Motor neuron (in vitro differentiated cells): Measurements from ENCODE around the gene SEMA5B. TPM values are rescaled to one million over a fixed set of nuclear protein-coding genes. Genes with fewer than 3 reads are reported as not detected.

ENCODE experiments used
- ATAC-seq, 8 experiments: fragments of 200-7000 bp; cut with Tn5 transposase; replicated peaks in 6 of 8; 2 replicates each; pipeline ENCODE4 v1.8.0; 2021; ENCODE audit warnings: mild to moderate bottlenecking in 8 of 8, moderate library complexity in 8 of 8
- H3K27ac ChIP-seq, 2 donors: fragments of 250-450 bp; sonication (Bioruptor Pico); 2 replicates each; pipeline ENCODE4 v1.9.0; 2021; ENCODE audit warnings: antibody characterized with exemption in 2 of 2, mild to moderate bottlenecking in 2 of 2, moderate library complexity in 1 of 2
- H3K4me1 ChIP-seq, 2 donors: fragments of 250-450 bp; sonication (Bioruptor Pico); replicated peaks in 1 of 2; 2 replicates each; pipeline ENCODE4 v1.6.1; 2021; ENCODE audit warnings: antibody characterized with exemption in 2 of 2, mild to moderate bottlenecking in 2 of 2, moderate library complexity in 1 of 2
- H3K4me3 ChIP-seq, 5 donors: fragments of 250-450 bp; sonication (Bioruptor Pico); 2 replicates each; pipeline ENCODE4 v1.9.0; 2021; ENCODE audit warnings: antibody characterized with exemption in 5 of 5, mild to moderate bottlenecking in 5 of 5, moderate library complexity in 4 of 5
- WGBS, 10 experiments: fragments of 450-650 bp; shearing (Covaris generic); methylation state at CpG; one replicate each; pipeline ENCODE4 v1.0.0; 2022; 5-methylcytosine and 5-hydroxymethylcytosine counted together
- in situ Hi-C, 9 experiments: fragments of 400-800 bp; cut with MboI; loops; one replicate each; pipeline ENCODE4 v1.15.0; 2021; ENCODE audit warnings: low sequenced_read_pairs in 9 of 9, low pct_unique_long_range_greater_than_20kb in 2 of 9; ENCODE audit not compliant: unreplicated experiment in 9 of 9
- total RNA-seq, 8 experiments: library from RNA; unstranded; fragments of 300-600 nt; gene quantifications; 2 replicates each; pipeline versions ENCODE4 v1.2.3 to v1.2.4, GENCODE V29; 2022

Gene SEMA5B
- total RNA-seq, 8 experiments from 2014 or later, result 0.38 to 34.5 (median 21.4) TPM

DNA sequence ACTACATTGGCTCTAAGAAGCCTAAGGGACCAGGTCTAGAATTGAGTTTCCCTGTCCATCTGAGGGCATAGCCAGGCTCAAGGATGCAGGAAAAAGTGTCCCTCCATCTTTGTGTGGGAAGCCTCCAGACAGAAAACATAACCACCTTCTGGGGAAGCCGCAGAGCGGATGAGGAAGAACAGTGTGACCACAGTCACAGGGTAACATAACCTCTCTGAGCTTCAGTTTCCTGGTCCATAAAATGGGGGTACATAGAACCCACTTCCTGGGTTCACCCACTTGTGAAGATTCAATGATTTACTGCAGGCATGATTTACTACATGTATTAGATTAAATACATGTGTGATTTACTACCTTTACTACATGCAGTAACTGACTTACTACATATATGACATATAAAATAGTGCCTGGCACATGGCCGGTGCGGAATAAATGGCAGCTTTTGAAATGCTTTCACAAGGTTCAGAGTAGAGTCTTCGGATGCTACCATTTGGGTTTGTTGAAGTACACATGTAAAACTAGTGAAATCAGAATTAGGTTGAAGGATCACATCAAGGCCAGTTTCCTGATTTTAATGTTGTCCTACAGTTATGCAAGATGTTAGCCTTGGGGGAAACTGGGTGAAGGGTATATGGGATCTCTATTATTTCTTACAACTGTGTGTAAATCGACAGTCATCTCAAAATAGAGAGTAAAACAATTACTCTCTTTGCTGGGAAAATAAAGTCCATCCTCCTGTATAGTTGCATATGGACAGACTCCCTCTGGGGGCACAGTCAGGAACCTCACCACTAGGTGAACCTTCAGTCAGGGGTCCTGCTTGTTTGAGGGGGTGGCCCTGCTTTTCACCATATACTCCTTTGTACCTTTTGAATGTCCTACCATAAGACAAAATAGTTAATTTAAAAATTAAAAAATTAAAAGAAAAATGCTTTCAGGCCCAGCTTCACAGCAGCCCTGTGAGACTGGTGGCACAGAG lies 86.0 kb downstream of the SEMA5B start:
- ATAC-seq, result no peak
- Histone ChIP-seq H3K27ac (peak overlapping the region in 1 of 2 donors; percentile 62), H3K4me3 (no peak overlapping the region), H3K4me1 (peaks cover 30 to 40% of the 10 kb centered on the region in 2 donors)
- in situ Hi-C loops, result loop anchor here in 3 of 9 experiments (10.0 to 25.0 kb wide), 2 partner anchors 83 to 96 kb away; partner anchors contain the start of gene SEMA5B (in 3 of the 3)
- 78 to 100% (median 89%) methylated on average over 3 to 6 of the region's 6 CpGs; no CpG with 5 or more reads in 1 of the 10 experiments for WGBS, 10 experiments

DNA sequence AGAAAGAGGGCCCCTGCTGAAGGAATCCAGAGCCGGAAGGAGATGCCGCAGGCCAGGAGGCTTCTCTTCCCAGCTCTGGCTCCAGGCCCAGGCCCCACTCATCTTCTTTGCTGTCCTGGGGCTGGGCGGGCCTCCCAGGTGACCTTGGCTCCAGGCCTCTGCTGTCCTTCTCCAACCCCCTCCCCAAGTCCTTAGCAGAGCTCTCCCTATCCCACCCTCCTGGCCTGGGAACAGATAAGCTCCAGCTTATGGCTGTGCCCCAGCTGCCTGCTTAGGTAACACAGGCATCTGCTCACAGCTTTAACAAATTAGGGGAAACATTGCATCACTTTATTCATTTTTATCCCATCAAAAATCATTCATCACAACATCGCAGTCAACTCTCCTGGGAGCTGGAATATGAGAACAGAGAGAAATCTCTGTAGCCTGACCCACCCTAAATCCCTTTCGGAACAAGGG lies 86.9 kb downstream of the SEMA5B start:
- in situ Hi-C loops, result loop anchor here in 3 of 9 experiments (10.0 to 25.0 kb wide), 2 partner anchors 84 to 97 kb away; partner anchors contain the start of gene SEMA5B (in 3 of the 3)
- peak overlapping the region in 1 of 2 donors; percentile 62 for H3K27ac ChIP-seq
- 0 to 100% (median 45%) methylated on average over 1 to 3 of the region's 5 CpGs; no CpG with 5 or more reads in 2 of the 10 experiments for WGBS, 10 experiments
- H3K4me1 ChIP-seq, result peaks cover 35 to 36% of the 10 kb centered on the region in 2 donors
- peak in 7 of 8 experiments; percentile 3 to 73 (median 38) for ATAC-seq
- no peak overlapping the region for H3K4me3 ChIP-seq

DNA sequence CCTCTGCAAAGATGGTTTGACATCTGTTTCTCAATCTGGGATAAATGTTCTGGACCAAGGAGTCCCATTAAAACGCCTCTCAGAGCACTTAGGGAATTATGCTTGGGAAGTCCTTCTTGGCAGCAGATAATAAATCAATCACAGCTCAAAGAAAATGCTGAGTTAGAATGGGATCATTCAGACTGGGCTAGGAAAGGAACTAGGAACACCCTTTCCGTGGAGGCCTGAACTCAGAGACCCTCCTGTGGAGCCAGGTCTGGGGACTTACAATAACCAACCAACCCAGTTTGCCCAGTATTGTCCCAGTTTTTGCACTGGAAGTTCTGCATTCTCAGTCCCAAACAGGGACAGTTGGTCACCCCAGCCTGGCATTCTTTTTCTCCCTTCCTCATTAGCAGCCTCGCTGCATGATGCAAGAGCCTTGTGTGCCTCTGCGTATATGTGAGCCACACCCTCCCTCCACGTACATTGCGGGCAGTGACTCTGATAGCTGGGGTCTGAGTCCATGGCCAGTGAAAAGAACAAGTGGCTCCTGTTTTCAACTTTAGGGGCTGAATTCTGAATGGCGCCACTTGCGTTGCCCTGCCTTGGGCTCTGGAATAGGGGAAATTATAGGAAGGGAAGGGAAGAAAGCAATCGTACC lies 88.7 kb downstream of the SEMA5B start:
- ATAC-seq, result peak in 6 of 8 experiments; percentile 16 to 49 (median 38)
- Histone ChIP-seq H3K27ac (no peak overlapping the region), H3K4me1 (peaks cover 20 to 22% of the 10 kb centered on the region in 2 donors), H3K4me3 (no peak overlapping the region)
- in situ Hi-C loops, result loop anchor here in 1 of 9 experiments (25.0 kb wide), 1 partner anchor 98 kb away; the partner anchor contains the start of gene SEMA5B
- WGBS, 10 experiments, result 45 to 90% (median 85%) methylated on average over 2 to 8 of the region's 9 CpGs; no CpG with 5 or more reads in 1 of the 10 experiments

DNA sequence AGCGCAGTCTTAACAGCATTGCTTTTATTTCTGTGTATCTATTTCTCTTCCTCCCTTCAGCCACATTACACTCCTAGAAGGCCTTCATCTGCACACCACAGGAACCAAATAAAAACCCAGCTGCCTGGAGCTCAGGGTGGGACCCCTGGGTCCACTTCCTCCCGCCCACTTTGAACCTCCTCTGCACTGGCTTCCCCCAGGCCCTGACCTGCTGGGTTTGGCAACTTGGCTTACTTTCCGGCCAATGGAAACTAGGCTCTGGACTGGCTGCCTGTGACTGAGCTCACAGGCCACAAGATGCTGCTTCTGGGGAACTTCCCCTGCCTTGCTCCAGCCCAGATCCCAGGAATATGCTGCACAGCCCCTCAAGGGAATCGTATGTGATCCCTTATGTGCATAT lies 89.8 kb downstream of the SEMA5B start:
- Histone ChIP-seq H3K27ac (no peak overlapping the region), H3K4me1 (peaks cover 17 to 20% of the 10 kb centered on the region in 2 donors), H3K4me3 (no peak overlapping the region)
- in situ Hi-C loops, result loop anchor here in 1 of 9 experiments (25.0 kb wide), 1 partner anchor 100 kb away; the partner anchor contains the start of gene SEMA5B
- WGBS, 10 experiments, result 0 to 100% (median 83%) methylated on average over 1 to 3 of the region's 4 CpGs; no CpG with 5 or more reads in 1 of the 10 experiments
- ATAC-seq, result peak in 3 of 8 experiments; percentile 4 to 19 (median 11)

DNA sequence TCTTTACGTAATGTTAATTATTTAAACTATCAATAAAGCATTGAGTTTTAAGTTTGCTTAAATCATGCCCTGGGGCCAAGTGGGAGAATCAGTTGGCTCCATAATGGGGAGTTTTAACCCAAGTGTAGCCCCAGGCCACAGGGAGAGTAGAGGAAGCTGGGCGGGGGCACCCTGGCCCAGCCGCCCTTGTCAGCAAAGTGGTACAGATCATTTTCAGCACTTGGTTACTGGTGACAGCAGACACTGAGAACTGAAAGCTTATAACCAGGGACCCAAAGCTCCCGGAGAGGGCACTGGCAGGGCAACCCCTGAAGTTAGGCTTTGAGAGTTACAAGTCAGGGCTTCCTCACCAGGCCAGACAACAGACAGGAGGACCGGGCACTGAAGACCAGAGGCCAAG lies 90.6 kb downstream of the SEMA5B start:
- Histone ChIP-seq H3K4me1 (peaks cover 17 to 20% of the 10 kb centered on the region in 2 donors), H3K4me3 (no peak overlapping the region), H3K27ac (no peak overlapping the region)
- 20 to 100% (median 68%) methylated on average over 1 to 4 of the region's 5 CpGs; no CpG with 5 or more reads in 3 of the 10 experiments for WGBS, 10 experiments
- peak in 2 of 8 experiments; percentile 4 to 56 for ATAC-seq
- in situ Hi-C loops, result loop anchor here in 1 of 9 experiments (25.0 kb wide), 1 partner anchor 100 kb away; the partner anchor contains the start of gene SEMA5B

GRCh38 chr3:122936335-122936734 lies 91.2 kb downstream of the SEMA5B start:
- in situ Hi-C loops, result loop anchor here in 1 of 9 experiments (25.0 kb wide), 1 partner anchor 101 kb away; the partner anchor contains the start of gene SEMA5B
- no peak overlapping the region for H3K4me3 ChIP-seq

DNA sequence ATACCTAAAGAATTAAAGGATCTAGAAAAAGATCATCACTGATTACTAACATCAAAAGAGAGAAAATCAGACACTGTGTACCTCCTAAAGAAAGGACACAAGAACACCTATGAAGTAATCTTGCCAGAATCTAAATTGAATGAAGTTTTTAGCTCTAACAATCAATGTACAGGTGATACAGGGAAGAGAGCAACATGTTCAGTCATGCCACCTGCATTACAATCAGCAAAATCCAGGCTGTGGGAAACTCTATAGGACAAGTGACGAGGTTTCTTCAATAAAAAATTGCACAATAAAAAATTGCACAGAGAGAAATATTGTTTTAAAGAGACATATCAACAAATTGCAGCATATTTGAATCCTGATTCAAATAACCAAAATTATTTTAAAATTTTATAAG lies 93.3 kb downstream of the SEMA5B start:
- Histone ChIP-seq H3K27ac (no peak overlapping the region), H3K4me1 (peaks cover 15 to 23% of the 10 kb centered on the region in 2 donors), H3K4me3 (no peak overlapping the region)
- 83 to 100% (median 100%) methylated on average over 1 of the region's 1 CpG; no CpG with 5 or more reads in 2 of the 10 experiments for WGBS, 10 experiments
- no peak for ATAC-seq
- in situ Hi-C loops, result loop anchor here in 1 of 9 experiments (25.0 kb wide), 1 partner anchor 103 kb away; the partner anchor contains the start of gene SEMA5B

More at GRCh38 chr3:122936335-122936734, 91.2 kb downstream of the SEMA5B start:
- ATAC-seq, result peak in 1 of 8 experiments; percentile 57
- H3K4me1 ChIP-seq, result peaks cover 17 to 20% of the 10 kb centered on the region in 2 donors
- H3K27ac ChIP-seq, result peak overlapping the region in 1 of 2 donors; percentile 8
- 60 to 100% (median 77%) methylated on average over 1 to 6 of the region's 9 CpGs; no CpG with 5 or more reads in 4 of the 10 experiments for WGBS, 10 experiments

DNA sequence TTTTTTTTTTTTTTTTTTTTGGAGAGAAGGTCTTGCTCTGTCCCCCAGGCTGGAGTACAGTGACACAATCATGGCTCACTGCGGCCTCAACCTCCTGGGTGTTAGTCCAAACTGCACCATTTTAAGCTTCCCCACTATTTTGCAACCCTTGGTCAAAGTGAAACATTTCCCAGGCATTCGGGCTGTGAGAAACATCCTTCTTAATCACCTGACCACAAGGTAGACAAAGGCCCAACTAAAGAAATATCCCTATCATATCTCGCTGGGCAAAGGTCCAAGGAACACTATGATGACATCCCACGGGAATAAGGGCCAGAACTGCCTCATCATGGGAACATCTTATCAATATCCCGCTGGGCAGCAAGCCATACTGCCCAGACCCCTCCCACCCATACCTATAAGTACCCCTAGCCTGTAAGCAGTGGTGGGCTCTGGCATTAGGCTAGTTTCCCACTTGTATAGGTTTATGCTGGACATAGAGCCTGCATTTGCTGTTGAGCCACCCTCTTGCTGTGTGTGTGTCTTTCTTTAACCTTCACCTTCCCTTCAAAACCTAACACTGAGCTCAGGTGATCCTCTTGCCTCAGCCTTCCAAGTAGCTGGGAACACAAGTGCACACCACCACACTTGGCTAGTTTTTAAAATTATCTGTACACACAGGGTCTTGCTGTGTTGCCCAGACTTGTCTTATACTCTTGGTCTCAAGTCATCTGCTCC lies 95.2 kb downstream of the SEMA5B start:
- peaks cover 12 to 20% of the 10 kb centered on the region in 2 donors for H3K4me1 ChIP-seq
- H3K4me3 ChIP-seq, result no peak overlapping the region
- in situ Hi-C loops, result loop anchor here in 1 of 9 experiments (25.0 kb wide), 1 partner anchor 105 kb away; the partner anchor contains the start of gene SEMA5B
- 43 to 100% (median 100%) methylated on average over 1 to 4 of the region's 5 CpGs; no CpG with 5 or more reads in 1 of the 10 experiments for WGBS, 10 experiments
- H3K27ac ChIP-seq, result no peak overlapping the region
- ATAC-seq, result no peak

GRCh38 chr3:122931636-122932035 lies 95.9 kb downstream of the SEMA5B start:
- H3K27ac ChIP-seq, result no peak overlapping the region
- ATAC-seq, result no peak
- WGBS, 10 experiments, result 60 to 95% (median 87%) methylated on average over 2 to 4 of the region's 4 CpGs; no CpG with 5 or more reads in 3 of the 10 experiments
- no peak overlapping the region for H3K4me3 ChIP-seq
- peaks cover 12 to 20% of the 10 kb centered on the region in 2 donors for H3K4me1 ChIP-seq
- in situ Hi-C loops, result loop anchor here in 1 of 9 experiments (25.0 kb wide), 1 partner anchor 106 kb away; the partner anchor contains the start of gene SEMA5B

- no peak overlapping the region for H3K4me3 ChIP-seq
- WGBS, 10 experiments, result 46 to 90% (median 75%) methylated on average over 1 to 9 of the region's 14 CpGs; no CpG with 5 or more reads in 1 of the 10 experiments
- in situ Hi-C loops, result loop anchor here in 1 of 9 experiments (25.0 kb wide), 1 partner anchor 107 kb away; the partner anchor contains the start of gene SEMA5B
These were observed 97.2 kb downstream of the SEMA5B start for GRCh38 chr3:122930063-122930997.

More at GRCh38 chr3:122930063-122930997, 97.2 kb downstream of the SEMA5B start:
- H3K27ac ChIP-seq, result peak overlapping the region; percentile 63 to 74
- ATAC-seq, result peak in 5 of 8 experiments; percentile 89 to 95 (median 93)
- peaks cover 12 to 13% of the 10 kb centered on the region in 2 donors for H3K4me1 ChIP-seq
